GM19025 (cell line): Measurements from ENCODE around the gene AGMAT.
"Not testable (repeated sequence)": the region's sequence is repeated elsewhere in the genome, so short reads cannot be mapped to it uniquely, and the experiment has no call there.

Experiments used
- ATAC-seq: cut with Tn5 transposase; IDR thresholded peaks from one replicate; pipeline ENCODE4 v1.9.1; 2021; ENCODE audit warnings: mild to moderate bottlenecking, low read depth, moderate library complexity; ENCODE audit not compliant: unreplicated experiment

Gene AGMAT

GRCh38 chr1:15616373-15617172 is 31.7 kb upstream of the AGMAT start:
- no peak for ATAC-seq

- no peak for ATAC-seq
Measured at GRCh38 chr1:15610167-15610566, 25.3 kb upstream of the AGMAT start.

DNA sequence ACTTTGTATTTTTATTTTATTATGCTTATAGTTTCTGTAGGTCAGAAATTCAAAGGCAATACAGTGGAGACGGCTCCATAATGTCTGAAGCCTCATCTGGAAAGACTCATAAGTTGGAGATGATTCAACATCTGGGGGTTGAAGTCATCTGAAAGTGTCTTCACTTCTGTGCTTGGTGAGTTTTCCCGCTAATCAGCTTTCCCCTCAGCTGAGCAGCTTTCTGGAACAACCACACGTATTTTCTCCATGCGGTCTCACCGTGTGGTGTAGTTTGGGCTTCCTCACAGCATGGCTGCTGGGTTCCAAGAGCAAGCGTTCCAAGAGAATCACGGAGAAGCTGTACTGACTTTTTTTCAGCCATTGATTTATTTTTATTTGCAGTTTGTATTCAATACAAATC is 24.8 kb upstream of the AGMAT start:
- ATAC-seq: no peak

- ATAC-seq: no peak
Measured at GRCh38 chr1:15605398-15606383, 20.8 kb upstream of the AGMAT start.

GRCh38 chr1:15604400-15604799 is 19.5 kb upstream of the AGMAT start:
- ATAC-seq: not testable (repeated sequence)

DNA sequence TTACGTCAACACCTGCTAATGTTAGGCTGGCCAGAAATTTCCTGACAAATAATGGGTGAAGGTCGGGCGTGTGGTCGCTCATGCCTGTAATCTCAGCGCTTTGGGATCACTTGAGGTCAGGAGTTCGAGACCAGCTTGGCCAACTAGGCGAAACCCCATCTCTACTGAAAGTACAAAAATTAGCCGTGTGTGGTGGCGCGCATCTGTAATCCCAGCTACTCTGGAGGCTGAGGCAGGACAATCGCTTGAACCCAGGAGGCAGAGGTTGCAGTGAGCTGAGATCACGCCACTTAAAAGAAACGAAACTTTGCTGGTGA is 19.1 kb upstream of the AGMAT start:
- not testable (repeated sequence) for ATAC-seq

DNA sequence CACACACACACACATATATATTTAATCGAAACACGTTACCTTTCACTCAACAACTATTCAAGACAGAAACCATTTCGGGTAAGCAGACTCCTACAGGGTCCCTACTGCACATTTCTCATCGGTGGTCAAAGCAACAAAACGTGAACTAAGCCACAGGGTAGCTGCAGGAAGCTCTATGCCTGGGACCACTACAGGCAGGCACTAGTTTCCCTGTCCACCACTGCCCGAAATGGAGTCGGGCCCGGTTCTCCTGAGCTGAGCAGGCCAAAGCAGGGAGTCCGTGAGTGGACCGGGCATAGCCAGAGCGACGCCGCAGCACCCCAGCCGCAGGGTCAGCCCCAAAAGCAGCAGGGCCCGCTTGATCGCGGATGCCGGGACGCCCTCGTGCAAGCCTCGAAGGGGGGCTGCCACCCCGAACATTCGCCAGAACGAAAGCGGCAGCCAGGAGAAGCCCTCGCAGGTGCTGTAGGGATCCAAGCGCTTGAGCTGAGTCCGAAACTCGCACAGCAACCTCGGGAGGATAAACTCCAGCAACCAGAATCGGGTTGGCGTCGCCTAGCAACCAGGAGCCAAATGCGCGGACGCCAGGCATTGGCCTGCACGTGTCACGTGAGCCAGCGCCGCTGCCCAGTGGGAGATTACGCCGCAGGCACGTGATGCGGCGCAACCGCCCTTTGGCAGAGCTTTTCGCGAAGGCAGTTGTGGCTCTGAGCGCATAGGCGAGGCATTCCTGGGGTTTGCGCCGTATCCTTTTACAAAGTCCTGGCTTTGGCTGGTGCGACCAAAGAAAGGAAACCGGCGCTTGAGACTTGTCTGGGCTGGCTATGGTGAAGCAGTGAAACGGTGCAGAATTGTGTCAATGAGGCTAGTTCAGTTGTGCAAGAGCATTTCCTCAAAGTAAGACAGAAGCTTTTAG is 18.5 kb upstream of the AGMAT start:
- ATAC-seq: peak; percentile 94

DNA sequence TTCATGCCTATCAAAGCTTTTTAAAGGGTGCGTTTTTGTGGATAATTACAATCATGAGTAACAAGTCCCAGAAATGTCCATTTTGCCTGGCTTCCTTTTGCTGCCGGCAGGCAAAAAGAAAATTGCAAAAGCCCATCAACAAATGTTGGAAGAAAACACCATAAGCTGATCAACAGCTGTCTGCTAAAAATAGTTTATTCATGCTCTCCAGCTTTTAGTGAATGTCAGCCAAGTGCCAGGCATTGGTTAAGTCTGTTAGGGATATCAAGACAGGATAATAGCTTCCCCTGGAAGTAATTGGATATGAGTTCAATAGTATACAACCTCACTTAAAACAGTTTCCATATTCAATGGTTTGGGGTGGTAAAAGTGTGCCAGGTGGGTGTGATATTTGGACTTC is 13.6 kb upstream of the AGMAT start:
- no peak for ATAC-seq

GRCh38 chr1:15595809-15596617 is 11.2 kb upstream of the AGMAT start:
- ATAC-seq: no peak

- no peak for ATAC-seq
Measured at GRCh38 chr1:15592285-15592684, 7.4 kb upstream of the AGMAT start.

DNA sequence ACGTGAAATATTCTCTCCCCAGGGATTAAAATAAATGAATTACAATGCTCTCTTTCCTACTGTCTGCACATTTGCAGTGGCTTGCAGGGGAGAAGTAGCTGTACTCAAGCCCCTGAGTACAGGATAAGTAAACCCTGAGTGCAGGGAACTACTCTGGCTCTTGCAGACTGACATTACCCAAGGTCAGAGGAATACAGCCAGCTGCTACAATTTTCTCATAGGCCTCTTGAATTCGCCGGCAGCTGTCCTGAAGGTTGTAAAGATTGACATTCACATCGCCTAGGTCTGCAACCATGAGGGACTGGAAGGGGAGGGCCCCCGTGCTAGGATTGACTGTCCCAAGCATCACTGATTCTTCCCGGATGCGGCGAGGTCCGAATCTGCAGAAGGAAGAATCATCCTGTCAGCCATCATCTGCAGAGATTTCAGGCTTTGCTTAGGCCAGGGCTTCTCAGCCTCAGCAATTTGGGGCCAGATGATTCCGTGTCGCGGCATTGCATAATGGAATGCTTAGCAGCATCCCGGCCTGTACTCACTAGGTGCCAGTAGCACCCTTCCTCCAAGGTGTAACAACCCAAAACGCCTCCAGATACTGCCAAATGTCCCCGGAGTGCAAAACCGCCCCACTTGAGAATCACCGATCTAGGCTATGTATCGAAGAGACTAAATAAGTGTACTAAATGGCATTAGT is 1.7 kb downstream of the AGMAT start:
- no peak for ATAC-seq

GRCh38 chr1:15579683-15580047 is 5.2 kb downstream of the AGMAT start:
- ATAC-seq: no peak

- no peak for ATAC-seq
Measured at GRCh38 chr1:15578921-15579682, 5.7 kb downstream of the AGMAT start.

- ATAC-seq: no peak
Measured at GRCh38 chr1:15577691-15578090, 7.2 kb downstream of the AGMAT start.

GRCh38 chr1:15575549-15576150 is 9.2 kb downstream of the AGMAT start:
- no peak for ATAC-seq

- ATAC-seq: no peak
Measured at GRCh38 chr1:15574741-15575140, 10.1 kb downstream of the AGMAT start.

DNA sequence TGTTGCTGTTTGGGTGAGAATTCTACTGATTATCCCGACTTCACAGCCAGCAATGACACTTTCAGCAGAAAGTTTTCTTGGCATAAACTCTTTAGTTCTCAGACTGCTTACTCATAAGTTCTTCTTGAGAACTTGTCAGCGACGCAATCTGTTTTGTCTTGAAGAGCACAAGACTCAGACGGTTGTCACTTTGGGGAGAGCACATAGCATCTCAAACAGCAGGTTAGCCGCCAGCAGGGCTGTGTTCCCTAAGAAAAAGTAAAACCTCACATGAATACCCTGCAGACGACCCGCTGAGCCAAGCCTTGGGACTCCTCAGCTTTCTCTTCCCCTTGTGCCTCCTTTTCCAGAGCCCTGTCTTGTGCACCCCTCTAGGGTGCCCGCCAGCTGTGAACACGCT is 11.4 kb downstream of the AGMAT start:
- ATAC-seq: no peak

- ATAC-seq: no peak
Measured at GRCh38 chr1:15571266-15571665, 13.6 kb downstream of the AGMAT start.
